Measurements from ENCODE around the gene VAMP8.
A peak's percentile ranks its signal among the peaks of the same experiment; 100 is the strongest.
"Not testable (repeated sequence)": the region's sequence is repeated elsewhere in the genome, so short reads cannot be mapped to it uniquely, and the experiment has no call there.

The VAMP8 gene

DNA sequence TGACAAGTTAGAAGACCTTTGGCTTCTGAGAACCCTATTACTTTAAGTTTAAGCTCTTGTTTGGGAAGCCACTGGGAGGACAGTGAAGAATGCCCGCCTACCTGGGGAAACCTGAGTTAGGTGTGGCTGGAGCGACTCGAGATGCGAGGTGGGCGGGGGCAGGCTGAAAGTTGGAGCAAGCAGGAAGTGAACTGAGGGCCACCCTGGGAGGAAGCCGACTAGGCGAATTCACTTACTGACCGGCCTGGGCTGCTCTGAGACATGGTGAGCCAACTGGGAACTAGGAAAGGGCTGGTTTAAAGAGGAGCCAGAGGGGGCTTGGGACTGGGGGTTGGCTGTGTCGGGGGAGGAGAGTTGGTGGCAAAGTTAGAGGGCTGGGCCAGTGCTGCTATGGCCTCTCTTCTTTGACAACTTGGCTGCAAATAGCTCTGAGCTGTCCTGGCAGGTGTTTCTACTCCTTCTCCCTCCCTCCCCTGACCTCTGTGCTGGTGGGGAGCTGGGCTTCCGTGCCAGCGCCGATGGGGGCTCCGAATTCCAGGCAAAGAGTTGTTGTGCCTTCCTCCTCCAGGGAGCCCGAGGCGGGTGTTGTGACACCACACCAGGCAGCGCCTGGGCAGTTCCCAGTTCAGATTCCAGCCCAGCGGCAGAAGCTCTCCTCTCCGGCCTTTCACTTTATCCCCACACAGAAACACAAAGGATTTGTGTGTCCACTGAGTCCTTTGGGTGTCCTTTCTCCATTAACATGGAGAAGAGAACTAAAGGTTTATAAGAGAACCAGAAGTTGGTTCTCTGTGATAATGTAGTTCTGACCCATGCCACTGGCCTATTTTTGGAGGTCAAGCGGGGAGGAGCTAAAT lies at the start of gene VAMP8:
Gene VAMP8 (plus strand): TSS at position 201 of the 857 bp plus-strand sequence. CDS start 61 bp downstream, at position 262.
- DNase-seq, result peak; percentile 61

DNA sequence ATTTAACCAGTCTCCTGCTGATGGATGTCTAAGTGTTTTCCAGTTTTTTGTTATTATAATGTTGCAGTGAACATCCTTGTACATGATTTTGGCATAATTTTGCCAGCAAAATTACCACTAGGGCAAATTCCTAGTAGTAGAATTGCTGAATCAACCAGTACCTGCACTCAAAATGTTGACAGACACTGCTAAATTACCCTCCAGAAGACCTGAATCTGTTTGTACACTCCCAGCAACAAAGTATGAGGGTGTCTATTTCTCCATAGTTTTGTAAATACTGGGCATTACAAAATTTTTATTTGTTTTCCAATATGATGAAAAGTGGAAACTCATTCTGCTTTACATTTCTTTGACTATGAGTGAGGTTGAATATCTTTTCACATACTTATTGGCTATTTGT lies 49.6 kb upstream of the VAMP8 start:
- no peak for DNase-seq

DNA sequence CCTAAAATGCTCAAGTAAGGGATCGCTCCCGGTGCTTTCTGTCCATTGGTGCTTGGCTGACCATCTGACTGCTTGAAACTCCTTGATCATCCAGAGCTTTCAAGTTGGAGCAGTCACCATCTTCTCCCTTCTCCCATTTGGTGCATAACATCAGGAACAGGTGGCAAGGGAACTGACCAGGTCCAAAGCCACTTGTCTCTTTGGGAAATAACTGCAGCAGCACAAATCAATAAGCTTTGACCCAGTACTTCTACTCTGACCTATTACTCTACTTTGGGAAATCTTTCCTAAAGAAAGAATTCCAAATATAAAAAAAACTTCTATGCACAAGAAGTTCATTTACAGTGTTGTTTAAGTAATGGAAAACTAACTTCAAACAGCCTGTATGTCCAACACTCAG lies 49.0 kb upstream of the VAMP8 start:
- no peak for DNase-seq

DNA sequence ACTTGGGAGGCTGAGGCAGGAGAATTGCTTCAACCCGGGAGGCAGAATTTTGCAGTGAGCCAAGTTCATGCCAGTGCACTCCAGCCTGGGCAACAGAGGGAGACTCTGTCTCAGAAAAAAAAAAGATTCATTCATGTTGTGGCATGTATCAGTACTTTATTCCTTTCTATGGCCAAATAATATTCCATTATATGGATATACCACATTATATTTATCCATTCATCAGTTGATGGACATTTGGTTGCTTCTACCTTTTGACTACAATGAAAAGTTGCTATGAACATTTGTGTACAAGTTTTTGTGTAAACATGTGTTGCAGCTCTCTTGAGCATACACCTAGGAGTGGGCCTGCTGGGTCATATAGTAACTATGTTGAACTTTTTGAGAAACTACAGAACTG lies 47.6 kb upstream of the VAMP8 start:
- DNase-seq, result no peak

DNA sequence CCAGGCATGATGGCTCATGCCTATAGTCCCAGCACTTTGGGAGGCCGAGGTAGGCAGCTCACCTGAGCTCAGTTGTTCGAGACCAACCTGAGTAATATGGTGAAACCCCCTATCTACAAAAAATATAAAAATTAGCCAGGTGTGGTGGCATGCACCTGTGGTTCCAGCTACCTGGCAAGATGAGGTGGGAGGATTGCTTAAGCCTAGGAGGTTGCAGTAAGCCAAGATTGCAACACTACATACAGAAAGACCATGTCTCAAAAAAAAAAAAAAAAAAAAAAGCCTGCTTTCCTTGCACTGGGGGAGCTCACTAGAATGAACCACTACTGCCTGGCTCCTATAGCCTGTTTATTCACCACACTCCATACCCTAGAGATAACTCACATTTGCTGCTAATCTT lies 45.8 kb upstream of the VAMP8 start:
- no peak for DNase-seq

DNA sequence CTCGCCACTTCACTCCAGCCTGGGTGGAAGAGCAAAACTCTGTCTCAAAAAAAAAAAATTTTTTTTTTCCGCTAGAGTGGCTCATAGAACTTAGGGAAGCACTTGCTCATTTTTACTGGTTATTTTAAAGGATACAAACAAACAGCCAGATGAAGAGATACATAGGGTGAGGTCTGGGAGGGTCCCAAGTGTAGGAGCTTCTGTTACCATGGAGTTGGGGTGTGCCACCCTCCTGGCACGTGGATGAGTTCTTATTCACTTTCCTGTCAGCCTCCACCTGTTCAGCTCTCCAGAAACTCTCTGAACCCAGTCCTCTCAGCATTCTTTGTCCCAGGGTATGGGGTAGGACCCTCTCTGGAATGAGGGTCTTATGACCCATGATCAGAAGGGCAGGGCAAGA lies 43.3 kb upstream of the VAMP8 start:
- no peak for DNase-seq

DNA sequence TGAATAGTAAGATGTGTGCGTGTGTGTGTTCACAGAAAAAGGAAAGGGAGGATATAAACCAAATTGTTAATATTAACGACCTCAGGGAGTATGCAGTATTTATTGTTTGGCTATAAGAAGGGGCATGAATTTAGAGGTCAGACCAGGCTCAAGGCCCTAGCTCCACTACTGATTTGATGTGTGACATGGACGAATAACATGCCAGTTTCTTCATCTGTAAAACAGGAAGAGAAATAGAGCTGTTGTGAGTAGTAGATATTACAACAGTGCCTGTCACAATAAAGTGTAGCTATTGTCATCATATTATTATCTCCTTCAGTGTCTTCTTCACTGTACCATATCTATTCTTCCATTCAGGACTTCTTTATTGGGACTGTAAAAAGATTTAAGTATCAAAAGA lies 42.5 kb upstream of the VAMP8 start:
- no peak for DNase-seq

DNA sequence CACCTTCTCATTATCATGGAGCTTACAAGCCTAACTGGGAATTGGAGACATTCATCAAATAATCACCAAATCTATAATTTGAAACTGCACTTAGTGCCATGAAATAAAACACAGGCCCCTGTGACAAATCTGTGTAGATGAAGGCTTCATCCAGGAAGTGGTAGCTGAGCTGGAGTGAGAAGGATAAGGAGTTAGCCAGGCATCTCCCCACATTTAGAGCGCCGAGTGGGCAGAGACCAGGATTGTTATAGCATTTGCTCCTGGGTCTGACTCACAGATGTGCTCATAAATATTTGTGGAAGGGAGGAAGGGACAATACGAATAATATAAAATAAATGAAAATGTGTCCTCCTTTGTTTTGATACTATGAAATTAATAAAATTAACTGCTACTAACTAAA lies 40.9 kb upstream of the VAMP8 start:
- DNase-seq, result no peak

DNA sequence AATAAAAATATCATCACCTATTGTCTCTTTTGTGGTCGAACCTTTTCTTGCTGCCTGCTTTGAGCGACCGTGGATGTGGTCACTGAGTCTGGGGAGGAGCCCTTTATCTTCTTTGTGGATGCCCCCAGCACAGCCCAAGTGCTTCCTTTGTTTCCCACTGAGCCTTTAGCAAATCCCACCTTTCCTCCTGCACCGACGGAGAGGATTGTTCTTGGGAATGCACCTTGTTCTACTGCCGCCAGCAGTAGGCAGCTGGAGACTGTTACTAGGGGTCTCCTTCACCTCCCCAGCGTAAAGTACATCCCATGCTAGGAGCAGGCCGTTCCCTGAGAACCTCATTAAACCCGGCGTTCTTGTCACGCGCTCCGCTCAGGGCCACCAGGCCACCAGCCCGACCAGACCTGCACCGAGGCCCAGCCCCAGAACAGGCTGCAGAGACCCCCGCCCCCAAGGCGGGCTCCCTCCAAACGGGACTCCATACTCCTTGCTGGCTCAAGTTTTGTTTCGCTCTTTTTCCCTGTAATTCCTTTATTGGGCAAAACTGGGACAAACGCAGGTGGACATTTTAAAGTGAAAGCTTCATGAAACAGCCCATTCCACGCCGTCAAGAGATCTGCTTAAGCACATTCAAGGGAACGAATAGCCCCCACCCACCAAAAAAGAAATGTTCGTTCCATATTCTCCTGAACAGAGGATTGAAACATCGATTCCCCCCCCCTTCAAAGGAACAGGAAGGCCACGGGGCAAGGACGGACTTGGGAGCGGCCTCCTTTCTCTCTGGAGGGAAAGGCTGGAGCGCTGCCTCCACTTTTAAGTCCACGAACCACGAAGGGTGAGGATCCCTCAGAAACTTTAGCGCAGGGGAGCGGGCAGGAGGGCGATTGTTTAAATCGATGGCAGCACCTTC lies 39.5 kb upstream of the VAMP8 start:
- DNase-seq, result peak; percentile 45

DNA sequence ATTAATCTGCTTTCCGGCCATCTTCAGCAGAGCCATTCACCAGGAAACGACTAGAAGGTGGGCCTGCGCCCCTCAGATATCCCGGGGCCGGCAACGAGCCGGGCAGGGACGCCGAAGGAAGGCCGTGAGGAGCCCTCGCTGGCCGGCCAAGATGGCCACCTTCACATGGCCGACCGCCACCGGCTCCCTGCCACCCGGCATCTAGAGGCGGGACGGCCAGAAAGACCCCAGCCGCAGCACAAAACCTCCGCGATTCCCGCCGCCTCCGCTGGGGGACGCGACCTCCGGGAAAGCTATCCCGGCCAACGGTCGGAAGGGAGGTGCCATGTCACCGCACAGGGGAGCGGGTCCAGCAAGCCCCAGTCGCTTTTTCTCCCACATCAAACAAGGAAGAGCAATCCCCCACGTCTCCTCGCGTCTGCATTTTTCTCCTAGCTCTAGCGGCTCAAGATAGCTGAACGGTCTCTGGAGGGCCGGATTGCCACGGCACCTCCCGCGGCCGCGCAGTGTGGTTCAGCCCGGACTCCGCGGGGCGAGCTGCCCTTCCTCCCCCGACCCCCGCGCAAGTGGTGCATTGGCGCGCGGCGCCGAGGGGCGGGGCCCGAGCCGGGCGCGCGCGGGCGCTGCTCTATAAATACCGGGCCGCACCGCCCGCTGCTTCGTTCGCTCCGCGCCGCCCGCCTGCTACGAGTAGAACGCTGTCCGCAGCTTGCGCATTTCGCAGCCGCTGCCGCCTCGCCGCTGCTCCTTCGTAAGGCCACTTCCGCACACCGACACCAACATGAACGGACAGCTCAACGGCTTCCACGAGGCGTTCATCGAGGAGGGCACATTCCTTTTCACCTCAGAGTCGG lies 38.7 kb upstream of the VAMP8 start, which contains the start of gene MAT2A:
Gene MAT2A (plus strand): TSS at position 662 of the 854 bp plus-strand sequence. CDS start 120 bp downstream, at position 782.
- peak; percentile 89 for DNase-seq

DNA sequence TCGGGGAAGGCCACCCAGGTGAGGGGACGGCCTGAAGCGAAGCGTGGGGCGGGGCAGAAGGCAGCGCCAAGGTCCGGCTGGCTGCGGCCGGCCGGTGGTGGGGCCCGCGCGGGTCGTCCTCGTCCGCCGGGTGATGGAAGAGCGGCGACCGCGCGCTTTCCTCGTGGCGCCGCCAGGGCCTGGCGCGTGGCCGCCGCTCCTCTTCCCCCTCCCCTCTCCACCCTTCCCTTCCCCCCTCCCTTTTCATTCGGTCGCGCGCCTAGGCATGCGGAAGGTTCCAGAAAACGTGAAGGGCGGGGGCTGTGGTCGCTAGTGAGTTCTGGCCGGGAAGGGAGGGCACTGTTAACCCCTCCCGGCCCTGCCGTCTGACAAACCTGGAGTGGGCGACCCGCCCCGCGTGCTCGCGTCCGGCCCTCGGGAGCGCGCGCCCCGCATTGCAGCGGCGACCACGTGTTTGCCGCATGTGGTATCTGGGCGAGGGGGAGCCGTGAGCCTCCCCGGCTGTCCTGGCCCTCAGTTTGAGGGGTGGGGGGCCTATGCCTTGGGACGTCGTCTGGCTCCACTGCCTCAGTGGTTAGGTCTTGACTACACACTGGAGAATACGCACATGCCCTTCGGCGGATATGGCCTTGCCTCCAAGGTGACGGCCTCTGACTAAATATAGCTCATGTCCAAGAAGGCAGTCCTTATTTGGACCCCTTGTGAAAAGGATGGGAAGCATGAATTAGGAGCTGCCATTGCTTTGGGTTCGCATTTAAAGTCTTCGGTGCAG lies 37.8 kb upstream of the VAMP8 start:
- peak; percentile 84 for DNase-seq

DNA sequence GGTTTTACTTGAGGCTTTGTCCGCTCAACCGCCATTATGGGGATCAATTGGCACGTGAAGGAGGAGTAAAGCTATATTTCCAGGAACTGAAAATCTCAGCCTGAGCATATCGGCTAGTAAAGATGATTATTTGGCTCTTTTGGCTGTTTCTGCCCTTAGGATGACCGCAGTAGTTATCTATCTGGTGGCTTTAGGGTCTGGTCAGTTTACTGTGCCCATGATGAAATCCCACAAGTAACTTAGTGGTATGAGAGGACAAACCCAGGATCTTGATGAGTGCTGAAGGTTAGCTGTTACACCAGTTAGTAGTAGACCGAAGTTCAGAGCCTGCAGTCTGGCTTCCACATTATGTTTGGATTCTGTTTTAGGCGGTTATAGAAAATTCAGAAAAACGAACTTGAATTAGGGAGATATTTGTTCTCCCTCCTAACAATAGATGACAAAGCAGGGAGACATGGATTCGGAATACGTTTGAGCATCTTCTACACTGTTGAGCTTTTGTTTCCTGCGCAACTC lies 37.2 kb upstream of the VAMP8 start:
- no peak for DNase-seq

DNA sequence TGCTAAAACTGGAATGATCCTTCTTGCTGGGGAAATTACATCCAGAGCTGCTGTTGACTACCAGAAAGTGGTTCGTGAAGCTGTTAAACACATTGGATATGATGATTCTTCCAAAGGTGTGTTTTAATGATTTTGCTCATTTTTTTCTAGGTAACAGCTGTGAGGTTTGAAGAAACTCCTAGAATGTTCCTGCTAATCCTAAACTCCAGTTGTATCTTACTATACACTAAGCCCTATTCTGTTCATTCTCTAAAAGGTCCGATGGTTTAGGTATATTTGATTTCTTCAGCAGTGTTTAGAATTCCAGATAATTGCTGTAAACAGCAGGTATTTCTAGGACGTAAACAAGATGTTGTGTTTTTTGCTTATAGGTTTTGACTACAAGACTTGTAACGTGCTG lies 36.1 kb upstream of the VAMP8 start:
- no peak for DNase-seq

DNA sequence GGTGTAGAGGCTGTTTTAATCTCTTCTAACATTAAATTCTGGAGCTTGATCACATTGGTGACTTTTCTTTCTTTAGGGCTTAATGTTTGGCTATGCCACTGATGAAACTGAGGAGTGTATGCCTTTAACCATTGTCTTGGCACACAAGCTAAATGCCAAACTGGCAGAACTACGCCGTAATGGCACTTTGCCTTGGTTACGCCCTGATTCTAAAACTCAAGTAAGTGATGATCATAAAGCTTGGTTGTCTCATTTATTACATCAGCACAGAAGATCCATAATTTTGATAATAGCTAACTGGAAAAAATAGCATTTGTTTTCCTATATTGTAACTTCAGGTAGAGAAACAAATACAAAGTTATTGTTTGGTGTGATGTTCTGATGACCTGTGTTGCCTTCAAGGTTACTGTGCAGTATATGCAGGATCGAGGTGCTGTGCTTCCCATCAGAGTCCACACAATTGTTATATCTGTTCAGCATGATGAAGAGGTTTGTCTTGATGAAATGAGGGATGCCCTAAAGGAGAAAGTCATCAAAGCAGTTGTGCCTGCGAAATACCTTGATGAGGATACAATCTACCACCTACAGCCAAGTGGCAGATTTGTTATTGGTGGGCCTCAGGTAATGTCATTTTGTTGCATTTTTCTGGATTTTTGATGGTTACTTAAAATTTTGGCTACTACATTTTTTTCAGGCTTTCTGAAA lies 35.5 kb upstream of the VAMP8 start:
- DNase-seq, result no peak

DNA sequence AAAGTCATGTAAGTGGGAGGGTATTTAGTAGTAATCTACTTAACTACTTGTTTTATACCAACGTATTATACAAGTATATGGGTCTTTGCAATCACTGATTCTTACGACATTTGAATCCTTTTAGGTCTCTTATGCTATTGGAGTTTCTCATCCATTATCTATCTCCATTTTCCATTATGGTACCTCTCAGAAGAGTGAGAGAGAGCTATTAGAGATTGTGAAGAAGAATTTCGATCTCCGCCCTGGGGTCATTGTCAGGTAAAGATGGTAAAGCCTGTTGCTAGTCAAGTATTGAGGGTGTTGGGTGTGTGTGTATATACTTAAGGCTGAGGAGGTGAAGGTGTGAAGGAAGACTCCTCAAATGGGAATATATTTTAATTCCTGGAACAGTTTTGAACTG lies 34.6 kb upstream of the VAMP8 start:
- DNase-seq, result no peak

DNA sequence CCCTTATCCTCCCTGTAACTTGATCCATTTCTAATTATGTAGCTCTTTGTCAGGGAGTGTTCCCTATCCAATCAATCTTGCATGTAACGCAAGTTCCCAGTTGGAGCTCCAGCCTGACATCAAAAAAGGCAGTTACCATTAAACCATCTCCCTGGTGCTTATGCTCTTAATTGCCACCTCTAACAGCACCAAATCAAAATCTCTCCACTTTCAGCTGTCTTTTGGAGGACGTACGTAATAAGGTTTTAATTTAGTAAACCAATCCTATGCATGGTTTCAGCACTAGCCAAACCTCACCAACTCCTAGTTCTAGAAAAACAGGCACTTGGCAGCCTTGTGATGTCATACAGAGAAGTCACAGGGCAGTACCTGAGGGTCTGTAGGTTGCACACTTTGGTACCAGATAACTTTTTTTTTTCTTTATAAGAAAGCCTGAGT lies 33.1 kb upstream of the VAMP8 start:
- DNase-seq, result not testable (repeated sequence)

DNA sequence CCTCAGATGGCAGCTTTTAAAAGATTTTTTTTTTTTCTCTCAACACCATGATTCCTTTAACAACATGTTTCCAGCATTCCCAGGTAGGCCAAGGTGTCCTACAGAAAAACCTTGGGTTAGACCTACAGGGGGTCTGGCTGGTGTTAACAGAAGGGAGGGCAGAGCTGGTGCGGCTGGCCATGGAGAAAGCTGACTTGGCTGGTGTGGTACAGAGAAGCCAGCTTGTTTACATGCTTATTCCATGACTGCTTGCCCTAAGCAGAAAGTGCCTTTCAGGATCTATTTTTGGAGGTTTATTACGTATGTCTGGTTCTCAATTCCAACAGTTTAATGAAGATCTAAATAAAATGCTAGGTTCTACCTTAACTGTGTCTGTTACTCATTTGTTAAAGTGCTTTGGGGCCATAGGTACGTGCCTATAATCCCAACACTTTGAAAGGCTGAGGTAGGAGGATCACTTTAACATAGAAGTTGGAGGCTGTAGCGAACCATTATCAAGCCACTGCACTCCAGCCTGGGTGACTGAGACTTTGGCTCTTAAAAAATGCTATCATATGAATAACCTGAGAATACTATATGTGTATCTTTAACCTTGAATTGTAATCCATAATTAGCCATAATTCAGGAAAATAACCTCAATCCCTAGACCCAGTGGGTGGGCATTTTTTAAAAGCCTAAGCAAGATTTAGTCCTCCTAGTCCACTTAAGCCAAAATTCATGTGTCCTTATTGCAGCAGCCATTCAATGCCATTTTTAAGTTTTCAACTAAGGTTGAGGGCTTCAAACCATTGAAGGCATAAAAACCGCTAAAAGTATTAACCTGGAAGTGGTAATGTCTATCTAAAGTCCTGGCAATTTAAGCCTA lies 32.2 kb upstream of the VAMP8 start:
- not testable (repeated sequence) for DNase-seq

DNA sequence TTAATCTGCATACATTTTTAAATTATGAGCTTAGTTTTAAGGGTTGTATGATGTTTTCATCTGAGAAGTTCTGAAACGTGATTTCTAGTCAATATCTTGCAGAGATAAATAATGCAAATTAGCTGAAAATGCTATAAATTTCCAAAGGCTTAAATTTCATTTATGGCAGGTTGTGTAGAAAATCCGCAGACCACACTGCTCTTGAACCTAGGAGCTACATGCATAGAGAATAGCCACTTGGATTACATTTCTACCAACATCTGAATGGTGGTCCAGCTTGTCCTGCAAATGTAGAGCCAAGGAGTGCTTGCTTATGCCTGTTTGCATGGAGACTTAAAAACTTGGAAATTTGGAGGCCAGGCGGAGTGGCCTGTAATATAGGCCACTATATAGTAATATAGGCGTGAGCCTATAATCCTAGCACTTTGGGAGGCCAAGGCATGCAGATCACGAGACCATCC lies 31.6 kb upstream of the VAMP8 start:
- DNase-seq, result no peak

DNA sequence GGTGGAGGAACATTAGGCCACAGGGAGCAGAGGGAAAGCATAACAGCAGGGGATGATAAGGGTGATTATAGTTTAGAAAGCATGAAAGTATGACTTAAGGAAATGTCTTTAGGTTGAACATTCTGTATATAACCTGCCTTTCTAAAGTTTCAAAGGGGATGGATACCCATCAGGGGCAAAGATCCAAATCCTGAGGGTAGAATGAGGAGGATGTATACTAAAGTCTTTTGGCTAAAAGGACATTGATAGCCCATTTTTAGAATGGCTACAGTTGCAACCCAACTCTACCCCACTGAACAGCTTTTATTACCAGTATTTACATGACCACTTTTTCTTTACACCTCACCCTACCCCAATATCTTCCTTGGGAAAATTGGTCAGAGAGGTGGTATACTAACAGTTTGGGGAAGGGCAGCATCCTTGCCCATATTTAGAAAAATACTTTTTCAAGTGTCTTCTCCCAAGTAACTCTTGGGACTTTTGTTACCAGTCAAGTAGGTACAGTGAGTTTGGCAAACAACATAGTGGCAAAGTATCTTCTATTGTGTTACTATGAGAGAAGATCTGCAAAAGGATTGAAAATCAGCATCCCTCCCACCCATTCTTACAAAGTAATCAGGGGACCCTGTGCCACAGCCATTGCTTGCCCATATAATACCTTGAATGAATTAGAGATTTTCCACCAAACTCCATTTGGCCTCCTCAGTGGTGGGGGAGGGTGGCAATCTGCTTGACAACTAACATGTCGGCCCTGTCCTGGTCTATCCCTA lies 30.1 kb upstream of the VAMP8 start:
- DNase-seq, result no peak

Data from activated naive CD4-positive, alpha-beta T cell treated with anti-CD3 and anti-CD28 coated beads, Interleukin-2, amount 50 U/mL, for 16 hours (primary cell).